Liver (tissue), 3 donors: ENCODE measurements around the gene KIF23.

Experiments
- ATF3 ChIP-seq: IDR thresholded peaks from 2 replicates; pipeline ENCODE4 v1.6.1; 2016; ENCODE audit warnings: antibody characterized with exemption
- JUND ChIP-seq, 2 donors: IDR thresholded peaks; 2 replicates each; pipeline ENCODE4 v1.6.1; 2016; ENCODE audit warnings: antibody characterized with exemption in 2 of 2
- MAX ChIP-seq: IDR thresholded peaks from 2 replicates; pipeline ENCODE4 v1.6.1; 2016; ENCODE audit warnings: antibody characterized with exemption
- RAD21 ChIP-seq, 2 donors: IDR thresholded peaks; 2 replicates each; pipeline ENCODE4 v1.6.1; 2016; ENCODE audit warnings: antibody characterized with exemption in 2 of 2, mild to moderate bottlenecking in 2 of 2
- REST ChIP-seq: IDR thresholded peaks from 2 replicates; pipeline ENCODE4 v1.6.1; 2016; ENCODE audit warnings: antibody characterized with exemption, mild to moderate bottlenecking
- SP1 ChIP-seq: IDR thresholded peaks from 2 replicates; pipeline ENCODE4 v1.6.1; 2018; ENCODE audit warnings: antibody characterized with exemption, mild to moderate bottlenecking
- TAF1 ChIP-seq: conservative IDR thresholded peaks from 2 replicates; pipeline ENCODE4 v1.6.1; 2016; ENCODE audit warnings: antibody characterized with exemption, mild to moderate bottlenecking
- TF ChIP-seq, protein P1 (sequence below): fragments of 150-350 bp; IDR thresholded peaks from 2 replicates; pipeline ENCODE4 v1.5.1; 2017; ENCODE audit warnings: improper control_type of control experiment, low read depth, low read length; ENCODE audit not compliant: missing input control
- donor health status: healthy.
- donor health status: healthy.

DNA sequence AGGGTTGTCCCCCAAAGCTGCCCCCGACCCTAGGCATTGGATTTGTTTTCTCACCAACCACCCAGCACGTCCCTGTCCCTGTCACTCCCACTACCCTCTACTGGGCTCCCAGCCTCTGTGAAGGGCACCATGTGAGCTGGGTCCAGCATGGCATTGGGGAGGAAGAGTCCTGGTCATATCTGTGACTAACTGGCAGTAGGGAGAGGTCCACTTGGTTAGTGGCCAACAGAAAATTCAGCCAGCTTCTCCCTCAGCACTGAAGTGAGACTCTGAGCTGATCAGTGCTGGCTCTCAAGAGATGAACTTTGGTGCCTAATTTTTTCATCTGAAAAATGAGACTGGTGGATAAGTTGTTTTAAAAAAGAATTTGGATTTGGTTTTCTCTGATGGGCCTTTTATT lies 11.3 kb upstream of the KIF23 start:
- TF ChIP-seq JUND (IDR thresholded peaks at IDR 0.05), result no peak
- TF ChIP-seq ATF3, result no peak
- no peak for TF ChIP-seq TAF1
- TF ChIP-seq REST, result no peak
- TF ChIP-seq, protein P1, sequence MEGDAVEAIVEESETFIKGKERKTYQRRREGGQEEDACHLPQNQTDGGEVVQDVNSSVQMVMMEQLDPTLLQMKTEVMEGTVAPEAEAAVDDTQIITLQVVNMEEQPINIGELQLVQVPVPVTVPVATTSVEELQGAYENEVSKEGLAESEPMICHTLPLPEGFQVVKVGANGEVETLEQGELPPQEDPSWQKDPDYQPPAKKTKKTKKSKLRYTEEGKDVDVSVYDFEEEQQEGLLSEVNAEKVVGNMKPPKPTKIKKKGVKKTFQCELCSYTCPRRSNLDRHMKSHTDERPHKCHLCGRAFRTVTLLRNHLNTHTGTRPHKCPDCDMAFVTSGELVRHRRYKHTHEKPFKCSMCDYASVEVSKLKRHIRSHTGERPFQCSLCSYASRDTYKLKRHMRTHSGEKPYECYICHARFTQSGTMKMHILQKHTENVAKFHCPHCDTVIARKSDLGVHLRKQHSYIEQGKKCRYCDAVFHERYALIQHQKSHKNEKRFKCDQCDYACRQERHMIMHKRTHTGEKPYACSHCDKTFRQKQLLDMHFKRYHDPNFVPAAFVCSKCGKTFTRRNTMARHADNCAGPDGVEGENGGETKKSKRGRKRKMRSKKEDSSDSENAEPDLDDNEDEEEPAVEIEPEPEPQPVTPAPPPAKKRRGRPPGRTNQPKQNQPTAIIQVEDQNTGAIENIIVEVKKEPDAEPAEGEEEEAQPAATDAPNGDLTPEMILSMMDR, result no peak
- no peak for TF ChIP-seq RAD21 (IDR thresholded peaks at IDR 0.05)
- TF ChIP-seq SP1, result no peak
- TF ChIP-seq MAX, result no peak
